HG02840 (cell line): ENCODE measurements around the gene SCART1.
"Not testable (repeated sequence)": the region's sequence is repeated elsewhere in the genome, so short reads cannot be mapped to it uniquely, and the experiment has no call there.

Source experiments
- ATAC-seq: cut with Tn5 transposase; IDR thresholded peaks from one replicate; pipeline ENCODE4 v1.9.1; 2021; ENCODE audit warnings: mild to moderate bottlenecking, moderate library complexity, moderate number of reproducible peaks; ENCODE audit not compliant: unreplicated experiment, low FRiP score

The SCART1 gene

DNA sequence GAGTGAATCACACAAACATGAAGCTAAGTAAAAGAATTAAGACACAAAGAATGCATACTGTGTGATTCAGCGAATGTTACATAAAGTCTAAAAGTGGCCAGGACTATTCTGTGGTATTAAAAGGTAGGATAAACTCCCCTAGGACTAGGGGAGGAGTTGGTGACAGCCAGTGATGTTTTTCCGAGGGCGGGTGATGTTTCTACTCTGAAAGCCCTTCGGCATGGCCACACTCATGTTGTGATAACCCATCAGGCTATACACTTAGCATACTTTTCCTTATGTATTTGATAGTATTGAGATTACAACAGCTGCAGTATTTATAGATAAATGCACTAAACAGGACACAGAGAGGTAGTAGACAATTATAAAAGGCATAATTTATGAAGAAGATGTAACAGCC lies 57.7 kb downstream of the SCART1 start:
- ATAC-seq, result no peak

- no peak for ATAC-seq
Measured at GRCh38 chr10:133511907-133512528, 58.3 kb downstream of the SCART1 start.

GRCh38 chr10:133515471-133515870 lies 61.7 kb downstream of the SCART1 start:
- ATAC-seq, result no peak

DNA sequence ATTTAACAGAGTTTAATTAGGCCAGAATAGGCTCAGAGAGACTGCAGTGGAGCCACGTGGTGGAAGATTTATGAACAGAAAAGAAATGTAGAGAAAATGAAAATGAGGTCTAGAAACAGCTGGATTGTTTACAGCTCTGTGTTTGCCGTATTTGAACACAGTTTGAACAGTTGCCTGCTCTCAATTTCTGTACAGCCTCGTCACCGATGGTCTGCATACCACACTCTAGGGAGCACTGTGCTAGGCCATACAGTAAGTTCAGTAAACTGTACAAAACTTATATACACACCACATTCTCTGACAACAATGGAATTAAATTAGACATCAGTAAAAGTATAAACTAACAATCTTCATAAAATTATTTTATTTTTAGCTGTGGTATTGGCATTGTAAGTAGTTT lies 62.3 kb downstream of the SCART1 start:
- ATAC-seq, result no peak

- not testable (repeated sequence) for ATAC-seq
Measured at GRCh38 chr10:133518517-133518916, 64.8 kb downstream of the SCART1 start.
